NT2/D1 (cell line): Measurements from ENCODE around the gene LTBP1.

Experiments
- DNase-seq: peaks from one replicate; pipeline ENCODE4 v3.0.0-alpha.2; 2011; ENCODE audit warnings: low read depth, low spot score
- H3K27me3 ChIP-seq: 2 replicates; pipeline ENCODE4 v1.6.0; 2011; ENCODE audit warnings: mild to moderate bottlenecking; ENCODE audit not compliant: insufficient read length, insufficient read depth
- H3K36me3 ChIP-seq: 2 replicates; pipeline ENCODE4 v1.6.1; 2011; ENCODE audit warnings: mild to moderate bottlenecking, low read length, mixed read lengths; ENCODE audit not compliant: insufficient read depth, insufficient read length
- H3K4me1 ChIP-seq: 2 replicates; pipeline ENCODE4 v1.5.1; 2011; ENCODE audit not compliant: insufficient read depth, insufficient read length
- H3K4me3 ChIP-seq: 2 replicates; pipeline ENCODE4 v1.5.1; 2011; ENCODE audit warnings: low read depth; ENCODE audit not compliant: insufficient read length
- H3K9ac ChIP-seq: 2 replicates; pipeline ENCODE4 v1.6.0; 2011; ENCODE audit warnings: low read depth; ENCODE audit not compliant: insufficient read length
- H3K9me3 ChIP-seq: 2 replicates; pipeline ENCODE4 v1.5.1; 2011; ENCODE audit warnings: mild to moderate bottlenecking, low read length; ENCODE audit not compliant: insufficient read depth
- SUZ12 ChIP-seq: IDR thresholded peaks from 2 replicates; pipeline ENCODE4 v1.6.1; 2011; ENCODE audit not compliant: insufficient read length, insufficient read depth; ENCODE audit errors: extremely low read depth
- YY1 ChIP-seq: IDR thresholded peaks from 2 replicates; pipeline ENCODE4 v1.6.1; 2011; ENCODE audit not compliant: insufficient read length, insufficient read depth
- ZNF274 ChIP-seq: IDR thresholded peaks from 2 replicates; pipeline ENCODE4 v1.6.1; 2011; ENCODE audit warnings: mild to moderate bottlenecking, low read depth, low read length

The LTBP1 gene

GRCh38 chr2:33023728-33024500 is 77.2 kb downstream of the LTBP1 start:
- no peak overlapping the region for H3K4me3 ChIP-seq
- no peak overlapping the region for H3K9ac ChIP-seq
- H3K27me3 ChIP-seq: no peaks in the 10 kb centered on the region
- no peak for DNase-seq
- H3K9me3 ChIP-seq: peaks cover 6% of the 10 kb centered on the region; the same call in 1 of the 2 replicates
- no peak for TF ChIP-seq ZNF274
- TF ChIP-seq SUZ12: no peak
- TF ChIP-seq YY1: no peak
- no peaks in the 10 kb centered on the region for H3K36me3 ChIP-seq
- H3K4me1 ChIP-seq: no peaks in the 10 kb centered on the region

GRCh38 chr2:33024758-33025157 is 78.0 kb downstream of the LTBP1 start:
- H3K27me3 ChIP-seq: no peaks in the 10 kb centered on the region
- H3K4me3 ChIP-seq: no peak overlapping the region
- H3K36me3 ChIP-seq: no peaks in the 10 kb centered on the region
- H3K4me1 ChIP-seq: no peaks in the 10 kb centered on the region
- DNase-seq: no peak
- H3K9ac ChIP-seq: no peak overlapping the region
- peaks cover 6% of the 10 kb centered on the region; the same call in 1 of the 2 replicates for H3K9me3 ChIP-seq
- TF ChIP-seq ZNF274: no peak
- TF ChIP-seq YY1: no peak
- TF ChIP-seq SUZ12: no peak

- Histone ChIP-seq H3K9me3 (peaks cover 6% of the 10 kb centered on the region; the same call in 1 of the 2 replicates), H3K27me3 (no peaks in the 10 kb centered on the region), H3K9ac (no peak overlapping the region), H3K4me1 (no peaks in the 10 kb centered on the region), H3K36me3 (no peaks in the 10 kb centered on the region), H3K4me3 (no peak overlapping the region)
- TF ChIP-seq YY1: no peak
- no peak for TF ChIP-seq SUZ12
- TF ChIP-seq ZNF274: no peak
- DNase-seq: no peak
Measured at GRCh38 chr2:33029459-33029858, 82.7 kb downstream of the LTBP1 start.

GRCh38 chr2:33029926-33030325 is 83.2 kb downstream of the LTBP1 start:
- H3K9me3 ChIP-seq: 0 out of 2 replicates have a peak, but pooled peaks cover 2% of the 10 kb centered on the region
- H3K4me3 ChIP-seq: no peak overlapping the region
- TF ChIP-seq SUZ12: no peak
- no peak for TF ChIP-seq ZNF274
- no peak for TF ChIP-seq YY1
- H3K36me3 ChIP-seq: no peaks in the 10 kb centered on the region
- H3K4me1 ChIP-seq: no peaks in the 10 kb centered on the region
- no peak for DNase-seq
- H3K27me3 ChIP-seq: no peaks in the 10 kb centered on the region
- H3K9ac ChIP-seq: no peak overlapping the region

- no peak for DNase-seq
- no peak overlapping the region for H3K4me3 ChIP-seq
- no peaks in the 10 kb centered on the region for H3K27me3 ChIP-seq
- no peaks in the 10 kb centered on the region for H3K4me1 ChIP-seq
- no peaks in the 10 kb centered on the region for H3K36me3 ChIP-seq
- TF ChIP-seq YY1: no peak
- H3K9me3 ChIP-seq: no peaks in the 10 kb centered on the region
- no peak overlapping the region for H3K9ac ChIP-seq
Measured at GRCh38 chr2:33030326-33030725, 83.6 kb downstream of the LTBP1 start.

GRCh38 chr2:33032245-33032644 is 85.5 kb downstream of the LTBP1 start:
- H3K9me3 ChIP-seq: no peaks in the 10 kb centered on the region
- H3K9ac ChIP-seq: no peak overlapping the region
- no peaks in the 10 kb centered on the region for H3K4me1 ChIP-seq
- no peaks in the 10 kb centered on the region for H3K36me3 ChIP-seq
- TF ChIP-seq YY1 (no peak), SUZ12 (no peak), ZNF274 (no peak)
- H3K27me3 ChIP-seq: no peaks in the 10 kb centered on the region
- no peak for DNase-seq
- no peak overlapping the region for H3K4me3 ChIP-seq

GRCh38 chr2:33033606-33034081 is 86.9 kb downstream of the LTBP1 start:
- TF ChIP-seq YY1: no peak
- TF ChIP-seq ZNF274: no peak
- no peak for TF ChIP-seq SUZ12
- H3K4me1 ChIP-seq: no peaks in the 10 kb centered on the region
- H3K27me3 ChIP-seq: no peaks in the 10 kb centered on the region
- H3K4me3 ChIP-seq: no peak overlapping the region
- H3K9ac ChIP-seq: no peak overlapping the region
- H3K36me3 ChIP-seq: no peaks in the 10 kb centered on the region
- no peak for DNase-seq
- no peaks in the 10 kb centered on the region for H3K9me3 ChIP-seq
